HL-60/S4 treated with phorbol 12-myristate 13-acetate at 8.2 ng/mL for 4 days and 3 days (cell line): Measurements from ENCODE around the gene DRC7.
"Not testable (repeated sequence)": the region's sequence is repeated elsewhere in the genome, so short reads cannot be mapped to it uniquely, and the experiment has no call there.

Experiments used
- in situ Hi-C: fragments of 300-500 bp; cut with MboI; formaldehyde crosslinking; loops from 2 replicates; pipeline ENCODE4 v1.15.0; 2022; ENCODE audit warnings: low sequenced_read_pairs

DRC7 gene

DNA sequence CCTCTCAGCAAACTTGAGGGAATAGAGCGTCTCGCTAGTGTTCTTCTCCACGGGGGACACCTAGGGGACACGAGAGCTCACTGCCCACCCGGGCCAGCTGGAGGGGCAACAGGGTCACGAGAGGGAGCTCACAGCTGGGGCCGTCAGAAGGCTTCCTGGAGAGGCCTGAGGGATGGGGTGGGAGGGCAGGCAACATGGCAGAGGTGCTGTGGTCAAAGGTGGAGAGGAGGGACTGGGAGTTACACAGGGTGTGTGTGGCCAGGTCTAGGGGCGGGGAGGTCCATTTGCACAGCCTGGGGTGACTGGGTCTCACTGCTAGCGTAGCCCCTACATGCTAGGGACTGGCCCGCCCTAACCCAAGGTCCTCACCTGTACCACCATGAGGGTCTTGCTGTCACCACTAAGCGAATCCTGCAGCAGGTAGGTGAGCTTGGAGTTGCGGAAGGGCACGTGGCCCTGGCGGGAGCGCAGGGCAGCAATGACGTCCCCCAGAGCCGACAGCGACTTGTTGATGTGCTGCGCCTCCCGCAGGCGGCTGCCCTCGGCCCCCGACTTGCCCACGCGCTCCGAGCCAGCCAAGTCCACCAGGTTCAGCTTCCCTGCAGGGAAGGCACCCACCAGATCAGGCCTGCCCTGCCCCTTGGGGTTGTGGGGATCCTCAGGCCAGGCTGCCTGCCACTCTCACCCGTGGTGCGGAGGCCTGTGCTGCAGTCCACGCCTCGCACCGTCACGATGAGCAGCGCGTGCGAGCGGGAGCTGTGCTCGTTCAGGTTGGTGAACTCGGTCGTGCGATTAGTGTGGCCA is 66.0 kb downstream of the DRC7 start:
- in situ Hi-C loops = no loop called here

DNA sequence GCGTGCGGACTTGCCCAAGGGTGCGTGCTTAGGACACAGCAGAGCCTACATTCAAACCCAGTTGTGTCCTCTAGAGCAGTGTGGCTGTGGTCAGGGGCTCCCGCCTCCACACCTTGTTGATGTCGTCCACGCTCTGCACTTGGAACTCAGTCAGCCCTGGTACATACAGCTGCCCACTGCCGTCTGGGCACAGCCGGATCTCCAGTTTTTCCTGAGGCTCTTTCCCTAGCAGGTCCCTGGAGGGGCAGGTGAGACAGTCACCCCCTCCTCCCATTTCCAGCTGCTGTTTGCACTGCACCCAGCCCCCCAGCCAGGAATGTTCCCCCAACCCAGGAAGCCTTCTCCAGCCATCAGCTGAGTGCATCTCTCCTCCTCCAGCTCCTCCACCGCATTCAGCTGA is 66.7 kb downstream of the DRC7 start:
- in situ Hi-C loops = no loop called here

DNA sequence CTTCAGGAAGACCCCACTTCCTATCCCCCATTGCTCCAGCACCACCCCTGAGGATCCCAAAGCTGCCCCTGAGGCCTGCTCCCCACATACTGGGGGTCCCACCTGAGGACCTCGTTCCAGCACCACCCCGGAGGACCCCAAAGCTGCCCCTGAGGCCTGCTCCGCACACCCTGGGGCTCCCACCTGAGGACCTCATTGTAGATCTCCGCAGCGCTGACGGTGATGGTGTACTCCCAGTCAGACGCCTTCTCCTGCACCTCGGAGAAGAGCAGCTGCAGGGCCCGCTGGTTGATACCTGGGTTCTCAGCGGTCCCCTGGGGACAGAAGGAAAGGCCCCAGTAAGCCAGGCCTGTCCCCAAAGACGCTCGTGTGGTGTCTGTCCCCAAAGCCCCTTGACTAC is 67.4 kb downstream of the DRC7 start:
- in situ Hi-C loops = no loop called here

DNA sequence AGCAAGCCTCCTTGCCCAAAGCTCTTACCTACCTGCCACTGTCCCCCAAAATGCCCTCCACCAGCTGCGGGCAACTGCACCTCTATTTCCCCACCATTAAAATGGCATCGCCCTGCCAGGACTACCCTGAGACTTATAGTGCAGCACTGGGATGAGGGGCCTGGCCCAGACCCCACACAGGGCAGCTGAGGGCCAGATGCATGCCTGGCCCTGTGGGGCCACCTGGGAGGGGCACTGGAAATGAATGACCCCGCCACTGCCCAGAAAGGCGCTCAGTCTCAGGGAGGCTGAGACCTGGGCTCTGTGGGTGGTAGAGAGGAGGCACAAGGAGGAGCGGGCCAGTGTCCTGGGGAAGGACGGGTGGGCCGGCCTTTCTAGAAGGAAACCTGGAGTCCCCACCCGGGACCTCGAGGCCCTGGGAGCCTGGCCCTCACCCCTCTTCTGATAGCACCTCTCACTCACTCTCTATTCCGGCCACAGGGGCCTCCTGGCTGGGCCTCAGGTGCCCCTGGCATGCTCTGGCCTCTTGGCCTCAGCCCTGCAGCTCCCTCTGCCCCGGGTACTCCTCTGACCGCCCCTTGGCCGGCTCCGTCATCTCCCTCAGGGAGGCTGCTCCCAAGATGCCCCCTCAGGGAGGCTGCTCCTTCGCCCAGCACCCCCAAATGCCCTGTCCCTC is 67.9 kb downstream of the DRC7 start:
- in situ Hi-C loops = no loop called here

DNA sequence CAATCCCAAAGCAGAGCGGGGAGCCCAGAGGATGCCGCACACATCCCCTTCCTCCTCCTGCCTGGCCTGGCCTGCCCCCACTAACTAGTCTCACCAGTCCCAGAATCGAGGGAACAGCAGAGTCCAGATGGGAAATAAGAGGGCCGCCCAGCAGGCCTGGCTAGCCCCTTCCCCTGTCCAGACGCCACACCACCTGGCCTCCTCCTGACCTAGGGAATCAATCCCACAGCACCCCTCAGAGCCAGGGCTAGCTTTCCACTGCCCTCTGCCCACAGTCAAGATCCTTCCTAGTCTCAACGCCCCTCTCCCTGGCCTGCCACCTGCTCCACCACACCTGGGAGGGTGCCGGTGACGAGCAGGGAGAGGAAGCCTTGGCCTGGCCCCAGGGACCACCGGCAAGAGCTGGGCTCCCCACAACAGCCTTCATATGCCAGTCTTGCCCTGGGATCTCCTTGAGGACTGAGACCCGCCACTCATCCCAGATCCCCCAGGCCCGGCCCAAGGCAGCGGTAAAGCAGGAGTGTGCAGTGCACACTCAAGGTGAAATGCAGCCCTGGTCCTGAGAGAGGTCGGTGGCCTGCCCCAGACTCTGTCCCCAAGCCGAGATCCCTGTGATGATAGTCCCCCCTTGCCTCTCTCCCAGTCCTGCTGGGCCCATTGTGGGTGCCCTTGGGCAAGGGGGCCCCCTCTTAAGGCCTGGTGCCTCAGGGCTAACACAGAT is 68.8 kb downstream of the DRC7 start:
- in situ Hi-C loops = no loop called here

DNA sequence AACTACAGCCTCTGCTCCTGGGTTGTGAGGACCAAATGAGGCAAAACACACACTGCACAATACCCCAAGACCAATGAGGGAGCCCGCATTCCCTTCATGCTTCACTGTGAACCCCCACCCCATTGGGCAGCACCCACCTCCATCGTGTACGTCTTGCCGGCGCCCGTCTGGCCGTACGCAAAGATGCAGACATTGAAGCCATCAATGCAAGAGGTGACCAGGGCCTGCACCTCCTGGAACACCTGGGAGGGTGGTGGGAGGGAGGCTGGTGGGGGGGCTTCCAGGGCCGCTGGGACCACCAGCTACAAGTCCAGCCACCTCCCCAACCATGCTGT is 69.4 kb downstream of the DRC7 start:
- in situ Hi-C loops = no loop called here

DNA sequence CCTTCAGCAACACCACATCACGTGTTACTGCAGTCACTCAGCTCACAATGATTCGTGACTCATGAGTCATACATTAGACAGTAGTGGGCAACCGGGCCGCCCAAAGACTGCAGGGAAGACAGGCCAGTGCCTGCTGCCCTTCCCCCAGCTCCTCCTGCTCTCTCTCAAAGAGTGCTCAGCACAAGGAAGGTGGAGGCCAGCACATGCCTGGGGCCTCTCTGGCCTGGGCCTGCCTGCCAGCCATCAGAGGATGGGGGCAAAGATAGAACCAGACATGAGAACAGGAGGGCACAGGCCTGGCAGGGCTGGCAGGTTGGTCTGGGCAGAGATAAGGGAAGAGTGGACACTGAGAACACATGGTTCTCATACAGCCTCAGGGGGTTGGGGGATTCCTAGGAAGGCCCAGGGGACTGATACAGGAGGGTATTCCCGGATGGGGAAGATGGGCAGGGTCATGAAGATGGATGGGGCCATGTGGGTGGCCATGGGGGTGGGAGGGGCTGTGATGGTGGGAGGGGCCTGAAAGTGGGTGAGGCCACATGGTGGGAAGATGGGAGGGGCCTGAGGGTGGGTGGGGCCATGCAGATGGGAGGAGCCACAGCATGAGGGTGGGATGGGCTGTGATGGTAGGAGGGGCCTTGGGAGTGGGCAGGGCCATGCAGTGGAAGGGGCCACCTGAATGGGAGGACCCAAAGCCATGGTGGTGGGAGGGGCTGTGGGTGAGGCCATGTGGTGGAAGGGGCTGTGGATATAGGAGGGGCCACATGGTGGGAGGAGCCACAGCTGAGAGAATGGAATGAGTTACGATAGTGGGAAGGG is 69.9 kb downstream of the DRC7 start:
- in situ Hi-C loops = no loop called here

DNA sequence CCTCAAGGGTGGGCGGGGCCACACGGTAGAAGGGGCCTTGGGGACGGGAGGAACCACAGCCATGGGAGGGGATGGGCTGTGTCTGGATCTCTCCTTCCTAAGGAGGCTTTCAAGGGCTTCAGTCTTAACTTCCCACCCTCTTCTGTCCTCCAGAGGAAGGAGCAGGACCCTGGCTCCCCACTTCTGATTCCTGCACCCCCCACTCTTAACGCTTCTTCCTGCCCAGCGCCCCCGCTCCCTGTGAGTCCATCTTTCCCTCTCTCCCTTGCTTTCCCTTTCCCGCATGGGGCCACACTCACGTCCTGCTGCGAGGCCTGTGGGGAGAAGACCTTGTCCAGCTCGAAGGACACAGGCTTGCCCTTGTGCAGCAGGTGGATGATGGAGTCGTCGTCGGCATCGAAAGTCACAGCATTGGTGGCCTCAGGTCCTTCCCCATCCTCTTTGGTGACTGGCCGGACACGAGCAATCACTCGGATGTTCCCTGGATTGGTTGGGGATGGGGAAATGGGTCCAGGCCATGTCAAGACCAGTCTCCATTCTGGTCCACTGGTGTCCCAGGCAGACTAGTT is 70.6 kb downstream of the DRC7 start:
- in situ Hi-C loops = no loop called here

DNA sequence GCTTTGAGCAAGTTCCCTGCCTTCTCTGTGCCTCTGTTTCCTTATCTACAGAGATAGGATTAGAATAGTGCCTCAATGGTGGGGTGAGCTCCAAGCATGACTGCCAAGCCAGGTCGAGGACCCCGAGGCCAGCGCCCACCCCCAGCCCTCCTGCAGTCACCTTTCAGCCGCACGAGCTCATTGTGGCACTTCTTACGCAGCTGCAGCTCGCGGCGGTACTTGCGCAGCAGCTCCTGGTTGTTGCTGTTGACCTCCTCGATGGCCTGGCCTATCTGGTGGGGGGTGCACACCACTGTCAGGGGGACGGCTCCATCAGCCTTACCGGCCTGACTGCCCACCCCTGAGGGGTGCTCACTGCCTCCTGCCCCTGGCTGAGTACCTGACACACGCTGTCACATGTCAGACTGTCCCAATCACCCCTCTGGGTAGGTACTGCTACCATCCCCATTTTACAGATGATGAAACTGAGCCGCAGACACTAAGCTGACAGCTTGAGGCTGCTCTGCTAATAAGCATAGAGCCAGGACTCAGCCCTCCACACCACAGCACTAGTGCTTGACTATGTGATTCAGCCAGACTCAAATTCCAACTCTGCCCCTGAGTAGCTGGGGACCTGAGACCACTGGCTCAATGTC is 72.2 kb downstream of the DRC7 start:
- in situ Hi-C loops = no loop called here

DNA sequence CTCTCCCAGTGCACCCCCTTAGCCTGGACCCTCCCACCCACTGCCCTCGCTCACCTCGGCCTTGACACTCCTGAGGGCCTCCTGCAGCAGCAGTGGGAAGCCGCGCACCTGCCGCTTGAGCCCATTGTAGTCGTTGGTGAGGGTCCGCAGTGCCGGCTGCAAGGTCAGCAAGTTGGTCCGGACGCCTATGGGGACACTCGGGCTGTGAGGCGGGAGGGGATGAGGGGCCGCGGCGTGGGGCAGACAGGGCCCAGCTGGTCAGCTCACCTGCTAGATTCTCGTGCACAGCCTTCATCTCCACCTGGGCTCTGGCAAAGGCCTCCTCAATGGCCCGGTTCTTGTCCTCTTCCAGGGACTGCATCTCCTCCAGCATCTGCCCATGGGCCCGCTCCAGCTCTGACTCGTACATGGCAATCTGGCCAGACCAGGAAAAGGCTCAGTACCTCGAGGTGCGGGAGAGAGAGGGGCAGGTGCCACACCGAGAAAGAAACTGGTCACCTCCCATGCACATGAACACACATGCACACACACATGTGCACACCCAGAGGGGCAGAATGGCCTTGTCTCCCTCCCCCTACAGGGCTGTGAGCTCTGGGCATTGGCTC is 75.0 kb downstream of the DRC7 start:
- in situ Hi-C loops = no loop called here

DNA sequence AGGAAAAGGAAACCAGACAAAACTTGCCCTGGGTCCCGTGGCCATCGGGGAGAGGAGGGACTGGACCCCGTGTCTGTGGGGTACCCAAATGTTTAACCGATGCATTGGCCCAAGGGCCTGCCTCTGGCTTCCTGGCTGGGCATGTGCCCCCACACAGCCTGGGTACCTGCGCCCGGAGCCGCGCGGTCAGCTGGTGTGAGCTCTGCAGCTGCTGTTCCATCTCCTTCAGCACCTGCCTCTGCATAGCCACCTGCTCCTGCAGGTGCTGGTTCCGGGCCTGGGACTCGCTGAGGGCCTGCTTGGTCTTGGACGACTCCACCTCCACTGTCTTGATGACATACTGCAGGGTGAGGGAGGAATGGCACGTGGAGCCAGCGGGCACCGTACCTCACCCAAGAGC is 75.8 kb downstream of the DRC7 start:
- in situ Hi-C loops = no loop called here

DNA sequence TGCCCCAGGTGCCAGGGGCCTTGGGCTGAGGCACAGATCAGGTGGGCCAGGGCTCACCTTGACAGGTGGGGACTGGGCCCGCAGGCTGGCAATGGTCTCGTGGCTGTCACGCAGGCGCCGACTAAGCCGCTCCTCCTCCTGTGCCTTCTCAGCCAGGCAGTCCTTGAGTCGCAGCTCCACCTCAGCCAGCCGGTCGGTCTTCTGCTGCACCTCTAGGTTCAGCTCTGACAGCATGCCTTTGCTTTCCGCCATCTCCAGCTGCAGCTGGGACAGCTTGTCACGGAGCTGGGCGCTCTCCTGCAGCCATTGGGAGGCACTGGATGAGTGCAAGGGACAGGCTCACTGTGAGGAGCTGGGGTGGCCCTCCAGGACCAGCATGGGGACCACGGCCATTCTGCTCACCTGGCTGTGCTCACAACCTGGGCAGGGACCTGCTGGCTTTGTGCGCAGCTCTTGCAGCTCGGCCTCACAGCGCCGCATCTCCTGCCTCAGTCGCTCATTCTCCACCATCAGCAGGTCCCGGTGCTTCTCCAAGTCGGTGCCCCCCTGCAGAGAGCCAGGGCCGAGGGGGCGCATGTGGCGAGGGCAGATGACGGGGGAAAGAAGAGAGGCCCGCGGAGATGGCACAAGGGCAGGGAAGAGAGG is 76.7 kb downstream of the DRC7 start:
- in situ Hi-C loops = no loop called here

DNA sequence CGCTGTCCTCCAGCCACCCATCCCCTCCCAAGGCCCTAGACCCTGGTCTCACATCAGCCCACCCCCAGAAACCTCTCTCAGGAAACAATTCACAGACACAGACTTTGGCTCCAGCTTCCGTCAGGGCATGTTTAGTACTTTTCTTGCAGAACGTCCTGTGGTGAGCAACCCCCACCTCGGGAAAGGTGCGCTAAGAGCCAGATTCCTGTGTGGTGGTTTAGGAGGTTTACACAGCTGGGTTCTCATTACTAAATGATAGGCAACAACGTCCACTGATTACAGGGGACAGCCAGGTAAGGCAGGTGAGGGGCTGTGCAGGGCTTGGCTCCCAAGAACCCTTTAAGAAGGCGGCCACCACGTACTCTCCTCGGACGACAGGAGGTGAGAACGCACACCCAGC is 78.4 kb downstream of the DRC7 start:
- in situ Hi-C loops = no loop called here

DNA sequence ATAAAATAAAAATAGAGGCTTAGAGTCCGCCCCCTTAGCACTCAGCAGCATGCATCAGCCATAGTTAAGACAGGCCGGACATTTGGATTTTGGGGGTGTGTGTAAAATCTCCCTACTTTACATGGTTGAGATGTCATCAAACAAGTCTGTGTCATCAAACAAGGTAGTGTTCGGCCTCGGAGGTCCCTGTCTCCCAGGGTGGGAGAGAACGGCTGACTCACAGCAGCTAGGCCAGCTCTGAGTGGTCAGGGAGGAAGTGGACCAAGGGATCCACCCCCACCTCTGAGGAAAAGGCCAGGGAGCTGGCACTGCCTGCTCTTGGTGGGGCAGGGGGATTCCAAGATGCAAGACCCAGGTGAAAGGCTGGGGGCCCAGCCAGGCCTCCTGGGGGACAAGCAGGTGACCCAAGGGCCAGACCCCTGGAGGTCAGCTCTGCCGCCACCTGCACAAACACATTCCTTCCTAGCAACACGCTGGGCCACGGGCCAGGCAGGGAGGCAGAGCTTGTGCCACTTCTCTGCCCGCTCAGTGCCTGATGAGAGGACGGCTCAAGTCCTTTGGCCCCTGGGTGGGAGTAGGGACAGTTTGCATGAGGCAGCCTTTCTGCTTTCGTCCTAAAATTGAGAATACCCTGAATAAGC is 79.2 kb downstream of the DRC7 start:
- in situ Hi-C loops = no loop called here

DNA sequence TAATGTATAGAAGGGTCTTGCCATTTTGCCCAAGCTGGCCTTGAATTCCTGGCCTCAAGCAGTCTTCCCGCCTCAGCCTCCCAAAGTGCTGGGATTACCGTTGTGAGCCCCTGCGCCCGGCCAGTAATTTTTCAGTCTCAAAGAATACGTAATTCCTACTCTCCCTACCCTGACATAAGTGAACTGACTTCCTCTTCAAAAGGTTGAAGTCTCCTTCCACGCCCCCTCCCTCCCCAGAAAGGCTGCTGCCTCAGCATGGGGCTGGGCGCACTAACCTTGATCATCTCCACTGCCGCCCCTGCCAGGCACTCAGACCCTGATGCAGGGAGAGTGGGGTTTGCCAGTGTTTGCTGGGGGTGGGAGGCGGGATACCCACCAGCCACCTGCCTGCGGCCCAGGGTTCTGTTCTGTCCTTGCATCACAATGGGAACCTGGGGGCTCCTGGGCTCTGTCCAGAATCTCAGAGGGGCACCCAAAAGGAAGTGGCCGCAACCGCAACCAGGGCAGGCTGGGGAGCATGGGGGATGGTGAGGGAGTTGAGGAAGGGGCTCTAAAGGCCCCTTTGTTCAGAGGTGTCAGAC is 80.2 kb downstream of the DRC7 start:
- in situ Hi-C loops = no loop called here

DNA sequence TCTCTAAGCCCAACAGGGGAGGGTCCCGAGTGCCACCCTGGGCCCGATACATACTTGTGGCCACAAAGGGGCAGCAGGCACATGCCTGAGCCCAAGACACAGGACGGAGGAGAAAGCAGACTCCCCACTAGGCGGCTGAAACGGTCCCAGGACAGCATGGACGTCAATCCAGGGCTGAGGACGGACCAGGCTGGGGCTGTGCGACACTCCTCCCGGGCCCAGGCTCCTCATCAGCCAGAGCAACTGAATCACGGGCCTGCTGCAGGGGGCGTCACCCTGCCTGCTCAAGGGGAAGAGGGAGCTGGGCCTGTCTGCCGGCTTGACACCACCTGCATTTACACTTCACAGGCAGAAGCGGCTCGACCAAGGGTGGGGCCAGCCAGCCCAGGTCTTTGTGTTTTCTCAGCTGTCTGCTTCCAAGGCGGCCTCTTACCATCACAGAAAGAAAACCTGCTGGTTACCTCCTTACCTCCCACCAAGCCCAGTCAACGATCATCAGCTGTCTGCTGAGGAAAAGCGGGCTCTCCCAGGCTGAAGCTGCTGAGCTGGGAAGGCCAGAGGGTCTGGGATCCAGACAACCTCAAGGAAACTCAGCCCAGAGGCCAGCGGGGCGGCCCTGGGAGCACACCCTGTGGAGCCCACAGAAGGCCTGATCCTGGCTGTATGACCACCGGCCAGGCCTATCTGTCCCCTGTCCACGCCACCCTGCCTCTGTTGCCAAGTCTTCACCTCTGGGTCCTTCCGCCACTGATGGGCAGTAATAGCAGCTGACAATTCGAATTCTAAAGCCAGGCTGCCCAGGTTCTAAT is 81.3 kb downstream of the DRC7 start:
- in situ Hi-C loops = no loop called here

DNA sequence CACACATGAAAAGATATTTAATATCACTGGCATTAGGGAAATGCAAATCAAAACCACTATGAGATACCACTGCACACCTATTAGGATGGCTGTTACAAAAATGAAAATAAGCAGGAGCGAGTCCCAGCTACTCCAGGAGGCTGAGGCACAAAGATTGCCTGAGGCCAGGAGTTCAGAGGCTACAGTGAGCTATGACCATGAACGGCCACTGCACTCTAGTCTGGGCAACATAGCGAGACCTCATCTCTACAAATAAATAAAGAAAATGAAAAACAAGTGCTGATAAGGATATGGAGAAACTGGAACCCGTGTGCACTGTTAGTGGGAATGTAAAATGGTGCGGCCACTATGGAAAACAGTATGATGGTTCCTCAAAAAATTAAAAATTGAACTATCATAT is 84.1 kb downstream of the DRC7 start:
- in situ Hi-C loops = no loop called here

DNA sequence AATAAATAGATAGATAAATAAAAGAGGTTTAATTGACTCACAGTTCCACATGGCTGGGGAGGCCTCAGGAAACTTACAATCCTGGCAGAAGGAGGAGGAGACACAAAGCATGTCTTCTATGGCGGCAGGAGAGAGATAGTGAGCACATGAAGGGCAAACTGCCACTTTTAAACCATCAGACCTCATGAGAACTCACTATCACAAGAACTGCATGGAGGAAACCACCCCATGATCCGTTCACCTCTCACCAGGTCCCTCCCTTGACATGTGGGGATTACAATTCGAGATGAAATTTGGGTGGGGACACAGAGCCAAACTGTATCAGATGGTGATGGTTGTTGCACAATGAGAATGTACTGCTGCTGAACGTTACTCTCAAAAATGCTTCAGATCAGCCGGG is 85.2 kb downstream of the DRC7 start:
- in situ Hi-C loops = not testable (repeated sequence)
